ENCODE measurements around the gene GAPVD1.
A peak's percentile ranks its signal among the peaks of the same experiment; 100 is the strongest.

The GAPVD1 gene

DNA sequence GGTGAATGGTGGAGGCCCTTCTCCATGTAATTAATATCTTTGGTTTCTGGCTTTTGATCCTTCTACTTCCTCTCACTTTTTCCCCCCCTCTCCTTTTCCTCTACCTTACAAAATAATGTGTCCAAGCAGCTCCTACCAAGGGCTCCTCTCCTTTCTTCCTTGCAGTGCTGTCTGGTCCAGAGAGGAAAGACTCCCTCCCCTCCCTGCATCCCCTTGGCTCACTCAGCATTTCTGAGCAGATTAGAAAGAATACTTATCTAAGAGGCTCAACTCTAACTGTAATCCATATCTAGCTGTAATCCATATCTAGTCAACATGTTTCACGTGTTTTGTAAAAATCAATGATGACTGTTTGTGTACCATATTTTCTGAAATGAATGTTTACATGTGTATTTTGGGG lies 97.4 kb downstream of the GAPVD1 start:
- TF ChIP-seq CTCF (IDR thresholded peaks at IDR 0.05) = no peak

DNA sequence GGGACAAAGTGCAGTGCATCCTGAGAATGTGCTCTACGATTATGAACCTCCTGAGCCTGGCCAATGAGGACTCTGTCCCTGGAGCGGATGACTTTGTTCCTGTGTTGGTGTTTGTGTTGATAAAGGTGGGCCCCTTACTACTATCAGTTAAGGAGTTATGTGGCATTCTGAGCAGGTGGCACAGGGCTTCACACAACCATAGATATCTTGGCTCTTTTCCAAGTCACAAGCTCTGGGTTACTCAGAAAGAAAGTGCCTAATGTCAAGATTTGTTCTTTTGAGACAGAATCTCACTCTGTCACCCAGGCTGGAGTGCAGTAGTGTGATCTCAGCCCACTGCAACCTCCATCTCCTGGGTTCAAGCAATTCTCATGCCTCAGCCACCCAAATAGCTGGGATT lies 99.0 kb downstream of the GAPVD1 start:
- no peak for TF ChIP-seq CTCF (IDR thresholded peaks at IDR 0.05)

- peak; percentile 49 for TF ChIP-seq CTCF (IDR thresholded peaks at IDR 0.05)
Measured at GRCh38 chr9:125361837-125362531, 100.4 kb downstream of the GAPVD1 start.

- TF ChIP-seq CTCF (IDR thresholded peaks at IDR 0.05) = no peak
Measured at GRCh38 chr9:125366676-125367075, 105.0 kb downstream of the GAPVD1 start.

- no peak for TF ChIP-seq CTCF (IDR thresholded peaks at IDR 0.05)
Measured at GRCh38 chr9:125370786-125371185, 109.2 kb downstream of the GAPVD1 start.

- TF ChIP-seq CTCF (IDR thresholded peaks at IDR 0.05) = no peak
Measured at GRCh38 chr9:125372441-125373226, 111.0 kb downstream of the GAPVD1 start.

- TF ChIP-seq CTCF (IDR thresholded peaks at IDR 0.05) = peak; percentile 81
Measured at GRCh38 chr9:125374443-125375309, 113.0 kb downstream of the GAPVD1 start.

Data from LNCAP (cell line).